Left ventricle myocardium inferior (tissue), 1 donor: Measurements from ENCODE around the gene SPAAR. TPM values are rescaled to one million over a fixed set of nuclear protein-coding genes. Genes with fewer than 3 reads are reported as not detected.
A peak's percentile ranks its signal among the peaks of the same experiment; 100 is the strongest.

Experiments used
- DNase-seq: peaks from one replicate; pipeline ENCODE4 v3.0.0-alpha.2; 2020
- H3K27ac ChIP-seq: fragments of 200-600 bp; replicated peaks from 2 replicates; pipeline ENCODE4 v1.8.0; 2021
- H3K27me3 ChIP-seq: fragments of 200-600 bp; 2 replicates; pipeline ENCODE4 v1.8.0; 2021; ENCODE audit warnings: low read depth
- H3K36me3 ChIP-seq: fragments of 200-600 bp; 2 replicates; pipeline ENCODE4 v1.8.0; 2021
- H3K4me1 ChIP-seq: fragments of 200-600 bp; 2 replicates; pipeline ENCODE4 v1.8.0; 2021
- H3K4me3 ChIP-seq: fragments of 200-600 bp; 2 replicates; pipeline ENCODE4 v1.8.0; 2021; ENCODE audit warnings: mild to moderate bottlenecking, moderate library complexity
- H3K9me3 ChIP-seq: fragments of 200-600 bp; replicated peaks from 2 replicates; pipeline ENCODE4 v1.8.0; 2021
- CTCF ChIP-seq: fragments of 200-600 bp; IDR thresholded peaks from 2 replicates; pipeline ENCODE4 v1.8.0; 2021; ENCODE audit warnings: antibody characterized with exemption, mild to moderate bottlenecking, borderline replicate concordance
- intact Hi-C: fragments of 100-400 bp; cut with micrococcal nuclease; formaldehyde crosslinking; loops from one replicate; pipeline ENCODE4 v1.11.0; 2022
- long read RNA-seq: library from polyadenylated mRNA; unstranded; transcript quantifications from one replicate; pipeline ENCODE4 v2.0.0, GENCODE V29; 2021
- total RNA-seq: library from RNA; stranded (reverse); fragmentation: NEBNext Ultra II Directional; extraction: Animal tissue kit (Norgen Biotek cat#: 25700); gene quantifications from one replicate; pipeline ENCODE4 v1.2.1, GENCODE V29; 2021
- donor health status: DM: no; HTN: yes; CAD: no; lungs with severe emphysema.

The SPAAR gene, protein sequence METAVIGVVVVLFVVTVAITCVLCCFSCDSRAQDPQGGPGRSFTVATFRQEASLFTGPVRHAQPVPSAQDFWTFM
- total RNA-seq, result 6.5 TPM
- long read RNA-seq, partial matches to known transcripts, result 0 of 5 reads
- long read RNA-seq, other reads (novel, unspliced or antisense), result 1 of 5 reads

DNA sequence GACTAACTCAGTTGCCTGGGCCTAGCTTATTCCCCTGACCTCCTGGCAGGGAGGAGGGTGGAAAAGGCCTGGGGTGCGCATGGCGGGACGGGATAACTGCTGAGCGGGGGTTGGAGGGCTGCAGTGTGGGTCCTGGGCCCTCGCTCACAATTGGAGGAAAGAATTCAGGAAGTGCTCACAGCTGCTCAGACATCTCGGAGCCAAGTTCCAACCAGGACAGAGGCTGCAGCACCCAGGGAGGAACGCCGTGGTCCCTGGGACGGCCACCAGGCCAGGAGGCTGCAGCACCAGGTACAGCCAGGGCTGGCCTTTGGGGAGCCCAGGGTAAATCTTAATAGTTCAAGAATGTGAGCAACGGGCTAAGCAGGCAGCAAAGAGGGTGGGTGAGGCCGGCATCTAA lies at the start of gene SPAAR:
Gene SPAAR, plus strand, starts transcription at position 217 of the 400 bp plus-strand sequence. CDS start 974 bp downstream, outside the sequence.
- peaks cover 87% of the 10 kb centered on the region for H3K4me1 ChIP-seq
- no peak for TF ChIP-seq CTCF
- intact Hi-C loops, result loop anchor here (5.0 to 10.0 kb wide), 2 partner anchors 38 to 116 kb away; no protein-coding TSS in a partner anchor
- H3K27ac ChIP-seq, result peak within 1 kb of the TSS; percentile 98
- H3K4me3 ChIP-seq, result peak within 1 kb of the TSS; percentile 67
- no peaks in the 10 kb centered on the region for H3K36me3 ChIP-seq
- H3K9me3 ChIP-seq, result no peaks in the 10 kb centered on the region
- H3K27me3 ChIP-seq, result no peaks in the 10 kb centered on the region
- peak; percentile 46 for DNase-seq

DNA sequence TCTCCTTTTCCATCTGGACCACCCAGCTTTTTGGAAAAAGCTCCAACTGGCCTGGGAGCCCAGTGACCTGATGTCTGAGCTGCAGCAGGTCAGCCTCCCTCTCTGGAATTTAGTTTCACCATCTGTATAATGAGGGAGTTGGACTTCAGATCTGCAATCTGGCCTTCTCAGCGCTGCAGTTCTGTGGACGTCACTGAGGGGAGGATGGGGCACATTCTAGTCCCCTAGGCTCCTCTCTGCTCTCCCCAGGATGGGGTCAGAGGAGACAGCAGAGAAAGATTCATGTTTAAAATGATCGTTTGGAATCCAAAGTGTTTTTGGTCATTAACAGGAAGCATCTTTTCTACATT lies 49.3 kb upstream of the SPAAR start:
- Histone ChIP-seq H3K27me3 (no peaks in the 10 kb centered on the region), H3K36me3 (no peaks in the 10 kb centered on the region), H3K27ac (no peak overlapping the region), H3K4me1 (peaks cover 35% of the 10 kb centered on the region), H3K9me3 (no peaks in the 10 kb centered on the region), H3K4me3 (no peak overlapping the region)
- intact Hi-C loops, result no loop called here
- no peak for TF ChIP-seq CTCF
- DNase-seq, result no peak

DNA sequence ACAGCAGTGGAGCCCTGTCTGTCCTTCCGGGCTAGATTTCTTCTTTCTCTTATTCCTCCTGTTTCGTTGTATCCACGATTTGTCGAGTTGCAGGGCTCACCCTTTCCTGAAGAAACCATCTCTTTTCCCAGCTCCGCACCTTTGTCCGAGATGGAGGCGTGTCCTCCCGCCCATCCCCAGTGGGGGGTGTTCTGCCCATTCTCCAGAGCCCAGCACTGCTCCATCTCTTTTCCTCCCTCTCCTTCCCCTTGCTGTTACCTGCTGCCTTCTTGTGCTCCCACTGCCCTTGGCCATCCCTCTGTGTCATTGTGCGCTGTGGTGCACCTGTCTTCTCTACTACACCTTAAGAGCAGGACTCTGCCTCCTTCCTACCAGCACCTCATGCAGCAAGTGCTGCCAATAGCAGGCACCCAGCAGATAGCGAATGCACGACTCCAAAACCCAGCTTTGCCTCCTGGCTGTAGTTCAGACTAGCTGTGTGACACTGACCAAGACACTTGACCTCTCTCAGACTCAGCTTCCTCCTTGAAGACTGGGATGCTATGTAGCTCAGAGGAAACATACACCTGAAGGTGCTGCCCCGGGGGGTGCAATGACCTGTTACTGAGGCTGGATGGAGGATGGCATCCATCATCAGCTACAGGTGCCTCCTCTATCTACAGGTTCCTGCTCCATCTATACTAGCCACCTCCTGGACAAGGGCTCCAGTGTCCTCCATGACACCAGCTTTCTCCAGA lies 48.0 kb upstream of the SPAAR start:
- TF ChIP-seq CTCF, result no peak

DNA sequence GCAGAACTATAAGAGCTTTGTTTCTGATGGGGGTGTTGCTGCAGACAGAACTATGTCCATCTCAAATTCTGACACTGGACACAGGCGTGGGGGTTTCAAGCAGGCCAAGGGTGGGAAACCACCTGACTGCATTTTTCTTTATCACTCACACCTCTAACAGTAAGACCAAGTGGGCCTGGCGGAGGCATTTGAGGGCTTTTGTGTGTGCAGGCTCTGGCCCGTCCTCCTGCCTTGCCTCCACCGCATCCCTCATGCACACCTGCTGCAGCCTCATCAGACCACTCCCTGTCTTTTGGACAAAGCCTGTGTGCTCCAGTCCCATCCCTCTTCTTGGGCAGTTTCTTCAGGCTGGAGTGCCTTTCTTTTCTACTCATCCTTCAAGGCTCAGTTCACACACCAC lies 47.0 kb upstream of the SPAAR start:
- no peak for TF ChIP-seq CTCF
- intact Hi-C loops, result no loop called here
- no peaks in the 10 kb centered on the region for H3K9me3 ChIP-seq
- no peaks in the 10 kb centered on the region for H3K36me3 ChIP-seq
- H3K4me1 ChIP-seq, result peaks cover 35% of the 10 kb centered on the region
- DNase-seq, result no peak
- H3K4me3 ChIP-seq, result no peak overlapping the region
- no peaks in the 10 kb centered on the region for H3K27me3 ChIP-seq
- H3K27ac ChIP-seq, result no peak overlapping the region

More for the DNA sequence above, 48.0 kb upstream of the SPAAR start:
- Histone ChIP-seq H3K27me3 (no peaks in the 10 kb centered on the region), H3K9me3 (no peaks in the 10 kb centered on the region), H3K4me1 (peaks cover 35% of the 10 kb centered on the region), H3K36me3 (no peaks in the 10 kb centered on the region), H3K4me3 (no peak overlapping the region), H3K27ac (no peak overlapping the region)
- DNase-seq, result no peak
- intact Hi-C loops, result no loop called here

- no peak for DNase-seq
- peaks cover 5% of the 10 kb centered on the region for H3K27me3 ChIP-seq
- intact Hi-C loops, result no loop called here
Observed at GRCh38 chr9:35863583-35863982, 45.7 kb upstream of the SPAAR start.

More at GRCh38 chr9:35863583-35863982, 45.7 kb upstream of the SPAAR start:
- Histone ChIP-seq H3K36me3 (no peaks in the 10 kb centered on the region), H3K4me3 (no peak overlapping the region), H3K9me3 (no peaks in the 10 kb centered on the region), H3K4me1 (peaks cover 35% of the 10 kb centered on the region), H3K27ac (no peak overlapping the region)
- TF ChIP-seq CTCF, result no peak
